Sigmoid colon (tissue), 7 donors: ENCODE results near the gene ATG101. TPM values are rescaled to one million over a fixed set of nuclear protein-coding genes. Genes with fewer than 3 reads are reported as not detected.
A peak's percentile ranks its signal among the peaks of the same experiment; 100 is the strongest.

Experiments
- DNase-seq: peaks from one replicate; pipeline ENCODE4 v3.0.0-alpha.2; 2019
- H3K27ac ChIP-seq, 4 donors: fragments of 200-600 bp; sonication (generic); one replicate each; pipeline ENCODE4 v1.5.1; 2016 to 2019; ENCODE audit warnings: mild to moderate bottlenecking in 1 of 4
- H3K27me3 ChIP-seq, 3 donors: fragments of 200-600 bp; sonication (generic); one replicate each; pipeline ENCODE4 v1.5.1; 2019; ENCODE audit warnings: mild to moderate bottlenecking in 1 of 3
- H3K36me3 ChIP-seq, 4 donors: fragments of 200-600 bp; sonication (generic); one replicate each; pipeline ENCODE4 v1.5.1; 2016 to 2019
- H3K4me1 ChIP-seq, 4 donors: fragments of 200-600 bp; sonication (generic); one replicate each; pipeline ENCODE4 v1.5.1; 2017 to 2019
- H3K4me3 ChIP-seq, 4 donors: fragments of 200-600 bp; sonication (generic); one replicate each; pipeline ENCODE4 v1.5.1; 2017 to 2019; ENCODE audit warnings: mild to moderate bottlenecking in 2 of 4, moderate library complexity in 1 of 4
- H3K9me3 ChIP-seq, 4 donors: fragments of 200-600 bp in 3 of 4; sonication (generic) in 3 of 4; one replicate each; pipeline versions ENCODE4 v1.5.1 to v1.6.1; 2013 to 2019
- EP300 ChIP-seq, 4 donors: sonication (generic); formaldehyde crosslinking; IDR thresholded peaks; one replicate each; pipeline ENCODE4 v1.6.1; 2017; ENCODE audit warnings: antibody characterized with exemption in 4 of 4
- POLR2A ChIP-seq, 2 donors: fragments of 450-650 bp; IDR thresholded peaks; one replicate each; pipeline ENCODE4 v1.6.1; 2016; ENCODE audit warnings: antibody characterized with exemption in 2 of 2, mild to moderate bottlenecking in 2 of 2, moderate library complexity in 2 of 2
- POLR2AphosphoS5 ChIP-seq, 4 donors: sonication (generic); formaldehyde crosslinking; IDR thresholded peaks; one replicate each; pipeline ENCODE4 v1.6.1; 2017; ENCODE audit warnings: antibody characterized with exemption in 4 of 4
- WGBS, 2 donors: extraction: QIAGEN DNeasy Blood & Tissue Kit; methylation state at CpG; one replicate each; pipeline ENCODE4 v1.1.7; 2013; 5-methylcytosine and 5-hydroxymethylcytosine counted together
- intact Hi-C: fragments of 100-400 bp; cut with DNase I; formaldehyde crosslinking; loops from one replicate; pipeline ENCODE4 v1.15.1; 2023
- polyA plus RNA-seq, 3 donors: library from polyadenylated mRNA; stranded (reverse); fragments of 200-250 nt; gene quantifications; one replicate each; pipeline ENCODE4 v1.2.3, GENCODE V29; 2013
- total RNA-seq, 4 donors: library from RNA; depleted of rRNA; stranded (reverse); fragments of >200 nt; gene quantifications; one replicate each; pipeline ENCODE4 v1.1.0, GENCODE V29; 2016
- TF ChIP-seq, protein P1 (sequence below), 4 experiments: fragments of 450-650 bp in 3 of 4; fragments of 200-600 bp in 1 of 4; IDR thresholded peaks; one replicate each; pipeline ENCODE4 v1.5.1; 2016 to 2019; ENCODE audit warnings: antibody characterized with exemption in 4 of 4, mild to moderate bottlenecking in 3 of 4, moderate library complexity in 2 of 4
- donor health status: healthy with polysubstance abuse.
- donor health status: Bipolar disorder and iron deficiency.
- donor health status: healthy.

The ATG101 gene
- total and polyA plus RNA-seq, 7 donors = 30.2 to 64.5 (median 48.7) TPM

DNA sequence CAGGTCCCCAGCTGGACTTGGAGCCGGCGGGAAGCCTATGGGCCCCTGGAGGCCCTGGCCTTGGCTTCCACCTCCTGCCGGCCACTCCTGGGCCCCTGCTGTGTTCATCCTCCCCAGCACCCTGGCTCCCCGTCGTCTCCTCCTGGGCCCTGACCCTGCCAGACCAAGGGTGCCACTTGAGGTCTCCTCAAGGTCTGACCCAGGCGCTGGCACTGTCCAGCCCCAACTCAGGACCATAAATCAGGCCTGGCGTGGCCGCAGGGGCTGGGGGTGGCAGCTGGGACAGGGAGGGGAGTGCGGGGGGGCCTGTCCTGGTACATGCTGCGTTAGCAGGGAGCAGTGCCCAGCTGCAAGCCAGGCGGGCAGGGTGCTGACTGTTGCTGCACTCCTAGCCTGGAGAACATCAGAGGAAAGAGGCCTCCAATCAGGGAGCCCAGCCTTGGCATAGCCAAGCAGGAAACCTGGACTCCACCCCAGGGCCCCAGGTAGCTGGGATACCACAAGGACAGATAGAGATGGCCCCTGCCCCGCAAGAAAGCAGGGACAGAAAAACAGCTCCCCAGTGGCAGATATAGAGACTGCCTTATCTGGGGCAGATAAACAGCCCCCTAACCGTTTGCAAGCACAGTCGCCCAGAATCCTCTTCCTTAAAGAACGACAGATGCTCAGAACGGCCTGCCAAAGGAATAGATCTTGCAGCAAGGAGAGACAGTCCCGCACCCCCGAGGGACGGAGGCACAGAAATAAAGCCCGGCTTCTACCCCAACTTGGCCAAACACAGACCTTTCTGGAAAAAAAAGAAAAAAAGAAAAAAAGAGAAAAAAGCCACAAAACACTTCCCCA is 6.5 kb upstream of the ATG101 start:
- Histone ChIP-seq H3K36me3 (peaks cover 0 to 10% (median 1%) of the 10 kb centered on the region in 4 donors), H3K4me1 (peaks cover 0 to 42% (median 9%) of the 10 kb centered on the region in 4 donors), H3K27me3 (no peaks in the 10 kb centered on the region), H3K27ac (peak overlapping the region; percentile 66 to 100 (median 70)), H3K4me3 (no peak overlapping the region), H3K9me3 (no peaks in the 10 kb centered on the region)
- TF ChIP-seq POLR2AphosphoS5 (IDR thresholded peaks at IDR 0.05) (no peak), EP300 (IDR thresholded peaks at IDR 0.05) (no peak), POLR2A (IDR thresholded peaks at IDR 0.05) (no peak)
- peak; percentile 78 for DNase-seq
- 82 to 87% methylated on average over 20 of the region's 20 CpGs for WGBS, 2 donors
- intact Hi-C loops = no loop called here

DNA sequence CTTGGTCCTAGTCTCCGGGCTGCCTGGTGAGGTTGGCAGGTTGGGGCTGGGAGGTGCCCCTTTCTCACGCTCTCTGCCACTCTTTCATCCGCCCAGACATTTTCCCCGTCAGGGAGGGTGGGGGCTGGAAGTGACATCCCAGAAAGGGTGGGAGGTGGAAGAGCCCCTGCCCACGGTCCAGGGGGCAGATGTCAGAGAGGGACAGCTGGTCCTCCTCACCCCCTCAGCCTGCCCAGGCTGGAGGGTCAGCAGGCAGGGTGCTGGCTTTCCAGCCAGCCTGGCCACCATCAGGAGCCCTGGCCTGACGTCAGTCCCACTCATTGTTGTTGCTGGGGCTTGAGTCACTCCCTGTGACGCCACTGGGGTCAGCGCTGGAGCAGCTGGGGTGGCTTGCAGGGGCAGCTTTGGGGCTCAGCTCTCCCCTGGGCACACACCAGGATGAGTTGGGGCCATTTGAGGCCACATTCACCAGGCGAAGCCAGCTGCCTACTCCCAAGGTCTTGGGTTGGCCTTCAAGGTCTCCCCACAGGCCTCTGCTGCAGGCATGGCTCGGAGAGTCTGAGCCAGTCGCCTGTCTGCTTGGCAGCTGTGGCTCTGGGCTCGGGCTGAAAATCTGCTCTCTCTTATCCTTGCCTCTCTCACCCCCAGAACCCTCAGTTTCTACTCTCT is 5.7 kb upstream of the ATG101 start:
- peak; percentile 90 for DNase-seq
- Histone ChIP-seq H3K9me3 (no peaks in the 10 kb centered on the region), H3K27me3 (no peaks in the 10 kb centered on the region), H3K4me1 (peaks cover 0 to 36% (median 10%) of the 10 kb centered on the region in 4 donors), H3K27ac (peak overlapping the region; percentile 66 to 100 (median 70)), H3K4me3 (no peak overlapping the region), H3K36me3 (peaks cover 0 to 2% (median 0%) of the 10 kb centered on the region in 4 donors)
- WGBS, 2 donors = 79 to 82% methylated on average over 12 of the region's 12 CpGs
- TF ChIP-seq POLR2A (IDR thresholded peaks at IDR 0.05) = no peak
- TF ChIP-seq, protein P1, sequence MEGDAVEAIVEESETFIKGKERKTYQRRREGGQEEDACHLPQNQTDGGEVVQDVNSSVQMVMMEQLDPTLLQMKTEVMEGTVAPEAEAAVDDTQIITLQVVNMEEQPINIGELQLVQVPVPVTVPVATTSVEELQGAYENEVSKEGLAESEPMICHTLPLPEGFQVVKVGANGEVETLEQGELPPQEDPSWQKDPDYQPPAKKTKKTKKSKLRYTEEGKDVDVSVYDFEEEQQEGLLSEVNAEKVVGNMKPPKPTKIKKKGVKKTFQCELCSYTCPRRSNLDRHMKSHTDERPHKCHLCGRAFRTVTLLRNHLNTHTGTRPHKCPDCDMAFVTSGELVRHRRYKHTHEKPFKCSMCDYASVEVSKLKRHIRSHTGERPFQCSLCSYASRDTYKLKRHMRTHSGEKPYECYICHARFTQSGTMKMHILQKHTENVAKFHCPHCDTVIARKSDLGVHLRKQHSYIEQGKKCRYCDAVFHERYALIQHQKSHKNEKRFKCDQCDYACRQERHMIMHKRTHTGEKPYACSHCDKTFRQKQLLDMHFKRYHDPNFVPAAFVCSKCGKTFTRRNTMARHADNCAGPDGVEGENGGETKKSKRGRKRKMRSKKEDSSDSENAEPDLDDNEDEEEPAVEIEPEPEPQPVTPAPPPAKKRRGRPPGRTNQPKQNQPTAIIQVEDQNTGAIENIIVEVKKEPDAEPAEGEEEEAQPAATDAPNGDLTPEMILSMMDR (IDR thresholded peaks at IDR 0.05) = no peak
- peak in 1 of 4 donors; percentile 29 for TF ChIP-seq EP300 (IDR thresholded peaks at IDR 0.05)
- TF ChIP-seq POLR2AphosphoS5 (IDR thresholded peaks at IDR 0.05) = peak; percentile 32 to 62 (median 46)
- intact Hi-C loops = no loop called here

DNA sequence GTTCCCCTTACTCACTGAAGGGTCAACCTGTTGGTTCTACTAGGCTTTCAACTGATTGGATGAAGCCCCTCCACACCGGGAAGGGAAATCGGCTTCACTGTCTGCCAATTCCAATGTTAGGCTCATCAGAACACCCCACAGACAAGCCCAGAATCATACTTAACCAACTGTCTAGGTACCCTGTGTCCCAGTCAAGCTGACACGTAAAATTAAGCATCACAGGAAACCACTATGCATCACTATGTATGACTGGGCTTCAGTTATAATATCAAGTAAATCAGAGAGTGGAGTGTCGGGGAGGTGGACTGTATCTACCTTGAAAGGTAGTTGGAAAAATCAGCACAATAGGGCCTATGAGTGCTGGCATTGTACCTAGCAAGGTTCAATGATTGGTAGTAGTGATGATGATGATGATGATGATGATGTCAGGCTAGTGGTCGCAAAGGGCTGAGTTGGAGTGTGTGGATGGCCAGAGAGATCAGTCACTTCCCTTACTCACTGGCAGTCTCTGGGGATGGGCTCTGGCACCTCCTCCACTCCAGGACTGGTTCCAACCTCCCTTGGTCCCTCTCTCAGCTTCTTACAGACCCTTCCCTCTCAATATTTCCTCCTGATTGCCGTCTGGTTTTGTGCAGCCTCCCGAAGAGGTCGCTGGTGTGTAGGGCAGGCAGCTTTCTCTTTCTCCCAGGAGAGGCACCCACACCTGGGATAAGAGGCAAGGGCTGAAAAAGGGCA is 3.3 kb upstream of the ATG101 start:
- Histone ChIP-seq H3K4me1 (peaks cover 0 to 48% (median 24%) of the 10 kb centered on the region in 4 donors), H3K36me3 (no peaks in the 10 kb centered on the region), H3K27ac (no peak overlapping the region), H3K9me3 (no peaks in the 10 kb centered on the region), H3K4me3 (no peak overlapping the region), H3K27me3 (no peaks in the 10 kb centered on the region)
- intact Hi-C loops = no loop called here
- 63 to 70% methylated on average over 8 of the region's 8 CpGs for WGBS, 2 donors
- no peak for TF ChIP-seq EP300 (IDR thresholded peaks at IDR 0.05)
- TF ChIP-seq, protein P1 (IDR thresholded peaks at IDR 0.05) = no peak
- DNase-seq = no peak

DNA sequence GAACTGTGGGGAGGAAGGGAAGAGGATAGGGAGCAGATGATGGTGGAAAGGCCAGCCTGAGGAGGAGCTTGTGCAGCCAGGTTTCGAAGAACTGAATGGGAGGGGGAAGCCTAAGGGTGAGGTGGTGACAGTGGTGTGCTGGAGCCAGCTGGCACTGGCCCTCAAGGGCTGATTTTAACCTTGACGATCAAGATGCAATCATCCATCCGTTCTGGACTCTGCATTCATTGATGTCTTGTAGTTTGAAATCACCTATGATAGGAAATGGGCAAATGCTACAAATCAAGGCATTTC is 2.8 kb upstream of the ATG101 start:
- intact Hi-C loops = no loop called here

More for the DNA sequence above, 2.8 kb upstream of the ATG101 start:
- no peaks in the 10 kb centered on the region for H3K27me3 ChIP-seq
- TF ChIP-seq POLR2AphosphoS5 (IDR thresholded peaks at IDR 0.05) = no peak
- TF ChIP-seq, protein P1 (IDR thresholded peaks at IDR 0.05) = no peak
- no peak for TF ChIP-seq POLR2A (IDR thresholded peaks at IDR 0.05)
- no peak for TF ChIP-seq EP300 (IDR thresholded peaks at IDR 0.05)
- H3K4me3 ChIP-seq = no peak overlapping the region
- DNase-seq = no peak
- H3K36me3 ChIP-seq = no peaks in the 10 kb centered on the region
- H3K9me3 ChIP-seq = no peaks in the 10 kb centered on the region
- no peak overlapping the region for H3K27ac ChIP-seq
- 46 to 76% methylated on average over 3 of the region's 3 CpGs for WGBS, 2 donors
- peaks cover 0 to 50% (median 26%) of the 10 kb centered on the region in 4 donors for H3K4me1 ChIP-seq
